HCT116 (cell line): ENCODE data around the gene B3GALT6. TPM values are rescaled to one million over a fixed set of nuclear protein-coding genes. Genes with fewer than 3 reads are reported as not detected.

ENCODE experiments used
- ATAC-seq: fragments of 200-7000 bp; cut with Tn5 transposase; 2 replicates; pipeline ENCODE4 v1.9.1; 2020; ENCODE audit warnings: mild to moderate bottlenecking, moderate library complexity
- BruUV-seq: library from RNA; stranded (reverse); fragments of 400-500 nt; replicated peaks from 2 replicates; lab custom pipeline; 2021; lab: Mats Ljungman, UMichigan
- CTCF ChIA-PET: fragments of 300-600 bp; sonication (Branson Sonifier 250); formaldehyde crosslinking; loops from one replicate; lab custom pipeline; 2021; ENCODE audit warnings: antibody characterized with exemption; lab: Charles Lee
- POLR2A ChIA-PET: fragments of 300-600, 350-600 bp; sonication (Branson Sonifier 250); formaldehyde crosslinking; loops from one replicate; lab custom pipeline; 2021; ENCODE audit warnings: antibody characterized with exemption; lab: Charles Lee
- RAD21 ChIA-PET, 2 experiments: fragments of 300-600 bp; sonication (Branson Sonifier 250); formaldehyde crosslinking; loops; one replicate each; lab custom pipeline; 2023; ENCODE audit warnings: low total read pairs in 2 of 2; ENCODE audit not compliant: uncharacterized antibody in 2 of 2, unreplicated experiment in 2 of 2, low non-redundant PET in 1 of 2; lab: Charles Lee
- DNase-seq: peaks from one replicate; pipeline ENCODE4 v3.0.0-alpha.2; 2010; ENCODE audit warnings: low read depth, low spot score
- H2AFZ ChIP-seq: fragments of 200-600 bp; shearing (Covaris generic), sonication (generic); 2 replicates; pipeline ENCODE4 v1.6.1; 2017; ENCODE audit warnings: low read depth, mixed run types, mixed read lengths, antibody characterized with exemption, low read length; ENCODE audit not compliant: poor library complexity, severe bottlenecking
- H3K27ac ChIP-seq: 2 replicates; pipeline ENCODE4 v1.5.1; 2012; ENCODE audit warnings: low read depth, low read length
- H3K27me3 ChIP-seq: fragments of 200-600 bp; sonication (generic); 2 replicates; pipeline ENCODE4 v1.6.1; 2016; ENCODE audit warnings: mixed run types, low read length, mixed read lengths; ENCODE audit not compliant: insufficient read depth
- H3K36me3 ChIP-seq, 2 experiments: fragments of 200-500 bp in 1 of 2; fragments of 200-600 bp in 1 of 2; sonication (Bioruptor generic) in 1 of 2; sonication (generic) in 1 of 2; 2 replicates each; pipeline versions ENCODE4 v1.5.1 to v1.6.1; 2014 to 2016; ENCODE audit warnings: low read length in 2 of 2, inconsistent platforms in 1 of 2, mixed read lengths in 1 of 2, mixed run types in 1 of 2; ENCODE audit not compliant: insufficient read depth in 2 of 2, control insufficient read depth in 1 of 2
- H3K4me1 ChIP-seq, 2 experiments: fragments of 200-600 bp in 1 of 2; sonication (generic) in 1 of 2; 2 replicates each; pipeline versions ENCODE4 v1.5.1 to v1.6.1; 2012 to 2017; ENCODE audit warnings: low read length in 2 of 2, inconsistent platforms in 1 of 2, mild to moderate bottlenecking in 1 of 2, mixed read lengths in 1 of 2, mixed run types in 1 of 2, moderate library complexity in 1 of 2; ENCODE audit not compliant: insufficient read depth in 2 of 2, control insufficient read depth in 1 of 2
- H3K4me2 ChIP-seq: fragments of 200-600 bp; sonication (generic); 2 replicates; pipeline ENCODE4 v1.6.1; 2017; ENCODE audit warnings: mixed run types, low read length, mixed read lengths
- H3K4me3 ChIP-seq, 2 experiments: fragments of 200-600 bp in 1 of 2; sonication (generic) in 1 of 2; replicated peaks in 1 of 2; 2 replicates each; pipeline ENCODE4 v1.5.1; 2011 to 2016; ENCODE audit warnings: low read length in 2 of 2, control low read depth in 1 of 2, low read depth in 1 of 2, mild to moderate bottlenecking in 1 of 2, mixed read lengths in 1 of 2, mixed run types in 1 of 2
- H3K79me2 ChIP-seq: fragments of 200-600 bp; sonication (generic); 2 replicates; pipeline ENCODE4 v1.6.1; 2017; ENCODE audit warnings: mild to moderate bottlenecking, mixed run types, low read length, moderate library complexity, mixed read lengths; ENCODE audit not compliant: insufficient read depth
- H3K9ac ChIP-seq: fragments of 200-600 bp; sonication (generic); 2 replicates; pipeline ENCODE4 v1.6.1; 2016; ENCODE audit warnings: low read length, mixed read lengths
- H3K9me2 ChIP-seq: fragments of 200-600 bp; sonication (generic), shearing (Covaris generic); 2 replicates; pipeline ENCODE4 v1.6.1; 2017; ENCODE audit warnings: mixed run types, mild to moderate bottlenecking, moderate library complexity; ENCODE audit not compliant: insufficient read depth
- H3K9me3 ChIP-seq, 2 experiments: fragments of 200-500 bp in 1 of 2; fragments of 200-600 bp in 1 of 2; sonication (Bioruptor generic) in 1 of 2; sonication (generic) in 1 of 2; 2 replicates each; pipeline ENCODE4 v1.6.1; 2014 to 2017; ENCODE audit warnings: low read length in 2 of 2, mixed read lengths in 2 of 2, inconsistent platforms in 1 of 2, low read depth in 1 of 2, mild to moderate bottlenecking in 1 of 2, mixed run types in 1 of 2, moderate library complexity in 1 of 2; ENCODE audit not compliant: control insufficient read depth in 1 of 2, insufficient read depth in 1 of 2
- H4K20me1 ChIP-seq: fragments of 200-600 bp; sonication (generic), shearing (Covaris generic); 2 replicates; pipeline ENCODE4 v1.6.1; 2017; ENCODE audit warnings: mixed run types, mild to moderate bottlenecking, moderate library complexity; ENCODE audit not compliant: insufficient read depth
- ATF3 ChIP-seq: IDR thresholded peaks from 2 replicates; pipeline ENCODE4 v1.6.1; 2012
- CBX3 ChIP-seq: IDR thresholded peaks from 2 replicates; pipeline ENCODE4 v1.6.1; 2012; ENCODE audit warnings: low read depth
- CTCF ChIP-seq, 3 experiments: fragments of 200-600 bp in 1 of 3; sonication (generic) in 1 of 3; IDR thresholded peaks in 2 of 3; conservative IDR thresholded peaks in 1 of 3; 2 replicates each; pipeline ENCODE4 v1.5.1; 2012 to 2017; ENCODE audit warnings: low read depth in 2 of 3, low read length in 2 of 3, antibody characterized with exemption in 1 of 3, borderline replicate concordance in 1 of 3, control low read depth in 1 of 3, mild to moderate bottlenecking in 1 of 3, mixed read lengths in 1 of 3, mixed run types in 1 of 3, moderate library complexity in 1 of 3; ENCODE audit not compliant: insufficient read depth in 1 of 3
- EGR1 ChIP-seq: IDR thresholded peaks from 2 replicates; pipeline ENCODE4 v1.6.1; 2012; ENCODE audit warnings: low read depth
- EZH2 ChIP-seq: fragments of 200-600 bp; sonication (generic); IDR thresholded peaks from 2 replicates; pipeline ENCODE4 v1.6.1; 2017; ENCODE audit warnings: antibody characterized with exemption, mixed run types
- JUND ChIP-seq: IDR thresholded peaks from 2 replicates; pipeline ENCODE4 v1.6.1; 2012
- POLR2AphosphoS5 ChIP-seq: IDR thresholded peaks from 2 replicates; pipeline ENCODE4 v1.6.1; 2011; ENCODE audit warnings: mild to moderate bottlenecking, low read depth, low read length, moderate library complexity
- RAD21 ChIP-seq: IDR thresholded peaks from 2 replicates; pipeline ENCODE4 v1.6.1; 2012; ENCODE audit warnings: low read depth, mild to moderate bottlenecking
- REST ChIP-seq: IDR thresholded peaks from 2 replicates; pipeline ENCODE4 v1.6.1; 2012; ENCODE audit warnings: low read depth
- SIN3A ChIP-seq: IDR thresholded peaks from 2 replicates; pipeline ENCODE4 v1.6.1; 2012; ENCODE audit warnings: low read depth
- SP1 ChIP-seq: IDR thresholded peaks from 2 replicates; pipeline ENCODE4 v1.6.1; 2012; ENCODE audit warnings: low read depth
- SRF ChIP-seq: IDR thresholded peaks from 2 replicates; pipeline ENCODE4 v1.6.1; 2012; ENCODE audit warnings: low read depth
- TCF7L2 ChIP-seq: IDR thresholded peaks from 2 replicates; pipeline ENCODE4 v1.7.0; 2011; ENCODE audit warnings: borderline replicate concordance, inconsistent platforms; ENCODE audit not compliant: insufficient read depth, insufficient read length; ENCODE audit errors: extremely low read depth
- YY1 ChIP-seq: IDR thresholded peaks from 2 replicates; pipeline ENCODE4 v1.6.1; 2011; ENCODE audit warnings: low read length, low read depth, moderate library complexity, mild to moderate bottlenecking; ENCODE audit not compliant: insufficient replicate concordance; ENCODE audit errors: extremely low read depth
- ZBTB33 ChIP-seq: IDR thresholded peaks from 2 replicates; pipeline ENCODE4 v1.6.1; 2011; ENCODE audit warnings: mild to moderate bottlenecking, low read length, moderate library complexity; ENCODE audit not compliant: insufficient replicate concordance; ENCODE audit errors: extremely low read depth
- ZFX ChIP-seq: fragments of 450-650 bp; IDR thresholded peaks from 2 replicates; pipeline ENCODE4 v1.6.1; 2017
- intact Hi-C: fragments of 100-400 bp; cut with micrococcal nuclease; formaldehyde crosslinking; loops from 2 replicates; pipeline ENCODE4 v1.10.0; 2022
- total RNA-seq: library from RNA; stranded (reverse); gene quantifications from one replicate; pipeline ENCODE4 v1.2.1, GENCODE V29; 2021; ENCODE audit not compliant: unreplicated experiment
- TF ChIP-seq, protein P1 (sequence below): IDR thresholded peaks from 2 replicates; pipeline ENCODE4 v1.6.1; 2012

B3GALT6 gene
- total RNA-seq, 1 experiment from 2014 or later = 16.3 TPM

- intact Hi-C loops = no loop called here
- RAD21 ChIA-PET = no interaction called here
- CTCF ChIA-PET = no interaction called here
These were observed 11.2 kb downstream of the B3GALT6 start for GRCh38 chr1:1243266-1243660.

More at GRCh38 chr1:1243266-1243660, 11.2 kb downstream of the B3GALT6 start:
- Histone ChIP-seq H3K27ac (no peak overlapping the region), H3K36me3 (no peaks in the 10 kb centered on the region), H3K27me3 (no peaks in the 10 kb centered on the region), H4K20me1 (no peaks in the 10 kb centered on the region), H3K4me1 (peaks cover 4 to 16% of the 10 kb centered on the region in 2 experiments; a peak in 3 of 4 replicates), H3K9me3 (no peaks in the 10 kb centered on the region), H3K9ac (no peak overlapping the region), H2AFZ (no peak overlapping the region), H3K4me3 (no peak overlapping the region), H3K4me2 (no peak overlapping the region), H3K79me2 (no peaks in the 10 kb centered on the region), H3K9me2 (no peaks in the 10 kb centered on the region)
- ATAC-seq (no peak), DNase-seq (no peak)
- POLR2A ChIA-PET = no interaction called here
- BruUV-seq = no TSS peak
- TF ChIP-seq ATF3 (no peak), SIN3A (no peak), CTCF (IDR thresholded peaks at IDR 0.05 in 2 of 3, conservative IDR thresholded peaks at IDR 0.05 in 1 of 3; ENCODE audit: borderline replicate concordance in 1 of 3, insufficient read depth in 1 of 3, low read depth in 2 of 3, low read length in 2 of 3) (no peak), SP1 (no peak), YY1 (no peak), POLR2AphosphoS5 (no peak), EZH2 (no peak), ZBTB33 (no peak), CBX3 (no peak), RAD21 (no peak), ZFX (no peak), JUND (no peak), REST (no peak), EGR1 (no peak), SRF (no peak), TCF7L2 (no peak)
- TF ChIP-seq, protein P1, sequence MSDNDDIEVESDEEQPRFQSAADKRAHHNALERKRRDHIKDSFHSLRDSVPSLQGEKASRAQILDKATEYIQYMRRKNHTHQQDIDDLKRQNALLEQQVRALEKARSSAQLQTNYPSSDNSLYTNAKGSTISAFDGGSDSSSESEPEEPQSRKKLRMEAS = no peak
- TF ChIP-seq, all 23 proteins: peak for 0
